GM12864 (cell line): ENCODE results near the gene TNNI3.

Experiments
- DNase-seq: peaks from one replicate; pipeline ENCODE4 v3.0.0-alpha.2; 2011; ENCODE audit warnings: low read depth
- H3K4me3 ChIP-seq: 2 replicates; pipeline ENCODE4 v1.5.1; 2011; ENCODE audit warnings: mild to moderate bottlenecking, low read depth, low read length, control low read depth
- CTCF ChIP-seq: IDR thresholded peaks from 2 replicates; pipeline ENCODE4 v1.5.1; 2011; ENCODE audit warnings: low read depth, mild to moderate bottlenecking, moderate library complexity, low read length, control low read depth, inconsistent platforms; ENCODE audit errors: missing control alignments

TNNI3 gene

GRCh38 chr19:55116232-55116858 lies 41.2 kb downstream of the TNNI3 start:
- DNase-seq = no peak
- peak overlapping the region; percentile 77 for H3K4me3 ChIP-seq
- no peak for TF ChIP-seq CTCF

- no peak for TF ChIP-seq CTCF
- no peak for DNase-seq
- H3K4me3 ChIP-seq = peak overlapping the region; percentile 77
Measured at GRCh38 chr19:55115446-55116065, 42.0 kb downstream of the TNNI3 start.

- H3K4me3 ChIP-seq = no peak overlapping the region
Measured at GRCh38 chr19:55114566-55115145, 42.9 kb downstream of the TNNI3 start.

DNA sequence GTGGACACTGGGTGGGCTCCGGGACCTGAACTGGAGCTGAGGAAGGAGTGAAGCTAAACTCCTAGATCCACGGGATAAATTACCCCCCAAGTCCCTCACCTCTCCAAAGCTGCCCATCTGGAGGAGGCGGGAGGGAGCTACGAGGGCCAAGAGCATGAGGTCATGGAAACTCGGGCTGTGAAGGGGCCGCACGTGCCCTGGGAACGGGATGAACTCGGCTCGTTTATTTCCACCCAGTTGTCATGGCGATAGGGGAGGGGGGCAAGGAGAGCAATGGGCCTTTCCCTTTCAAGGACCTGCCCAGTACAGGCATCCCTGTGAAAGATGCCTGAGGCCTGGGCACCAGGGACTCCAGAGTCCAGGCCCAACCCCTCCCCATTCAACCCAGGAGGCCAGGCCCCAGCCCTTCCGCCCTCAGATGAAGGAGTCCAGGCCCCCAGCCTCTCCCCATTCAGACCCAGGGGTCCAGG lies 43.9 kb downstream of the TNNI3 start:
- no peak for DNase-seq
- H3K4me3 ChIP-seq = no peak overlapping the region
- TF ChIP-seq CTCF = no peak

More at GRCh38 chr19:55114566-55115145, 42.9 kb downstream of the TNNI3 start:
- no peak for TF ChIP-seq CTCF
- no peak for DNase-seq

GRCh38 chr19:55112777-55113569 lies 44.6 kb downstream of the TNNI3 start:
- TF ChIP-seq CTCF = peak; percentile 34
- no peak for DNase-seq
- H3K4me3 ChIP-seq = no peak overlapping the region

DNA sequence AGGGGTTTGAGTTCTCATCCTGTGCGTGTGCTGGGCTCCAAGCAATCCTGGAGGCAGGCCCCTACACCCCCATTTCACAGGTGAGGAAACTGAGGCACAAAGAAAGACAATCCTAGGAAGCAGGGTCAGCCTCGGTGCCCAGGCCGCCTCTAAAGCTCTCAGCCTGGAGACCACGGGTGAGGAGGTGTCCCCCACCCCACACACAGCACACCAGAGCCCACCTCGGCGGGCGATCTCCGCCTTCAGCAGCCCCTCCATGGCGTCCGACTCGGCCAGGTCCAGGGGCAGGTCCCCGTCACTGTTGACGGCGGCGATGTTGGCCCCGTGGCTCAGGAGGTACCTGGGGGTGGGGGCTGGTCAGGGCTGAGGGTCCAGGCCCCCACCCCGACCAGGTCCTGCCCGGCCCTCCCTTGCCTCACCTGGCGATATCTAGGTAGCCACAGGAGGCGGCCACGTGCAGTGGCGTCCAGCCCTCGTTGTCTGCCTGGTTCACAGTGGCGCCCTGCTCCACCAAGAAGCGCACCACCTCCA lies 45.2 kb downstream of the TNNI3 start:
- H3K4me3 ChIP-seq = no peak overlapping the region
- TF ChIP-seq CTCF = no peak
- DNase-seq = no peak
